Measurements from ENCODE around the gene GALNT18. TPM values are rescaled to one million over a fixed set of nuclear protein-coding genes. Genes with fewer than 3 reads are reported as not detected.

Gene GALNT18
- total RNA-seq, 1 experiment from 2014 or later, result 5.7 TPM

GRCh38 chr11:11436715-11437313, 185.0 kb downstream of the GALNT18 start:
- DNase-seq (ENCODE audit: low spot score), result no peak

GRCh38 chr11:11435635-11436034, 186.2 kb downstream of the GALNT18 start:
- DNase-seq (ENCODE audit: low spot score), result no peak

GRCh38 chr11:11433960-11434359, 187.8 kb downstream of the GALNT18 start:
- no peak for DNase-seq (ENCODE audit: low spot score)

- DNase-seq (ENCODE audit: low spot score), result no peak
Measured at GRCh38 chr11:11432621-11433319, 189.0 kb downstream of the GALNT18 start.

- DNase-seq (ENCODE audit: low spot score), result no peak
Measured at GRCh38 chr11:11430431-11430830, 191.4 kb downstream of the GALNT18 start.

- DNase-seq (ENCODE audit: low spot score), result no peak
Measured at GRCh38 chr11:11428714-11429113, 193.1 kb downstream of the GALNT18 start.

- no peak for DNase-seq (ENCODE audit: low spot score)
Measured at GRCh38 chr11:11427542-11427941, 194.3 kb downstream of the GALNT18 start.

- no peak for DNase-seq (ENCODE audit: low spot score)
Measured at GRCh38 chr11:11427140-11427539, 194.7 kb downstream of the GALNT18 start.

- DNase-seq (ENCODE audit: low spot score), result no peak
Measured at GRCh38 chr11:11426226-11426952, 195.4 kb downstream of the GALNT18 start.

- DNase-seq (ENCODE audit: low spot score), result no peak
Measured at GRCh38 chr11:11425806-11426205, 196.0 kb downstream of the GALNT18 start.

- no peak for DNase-seq (ENCODE audit: low spot score)
Measured at GRCh38 chr11:11424688-11425087, 197.1 kb downstream of the GALNT18 start.

GRCh38 chr11:11422411-11423128, 199.2 kb downstream of the GALNT18 start:
- no peak for DNase-seq (ENCODE audit: low spot score)

- no peak for DNase-seq (ENCODE audit: low spot score)
Measured at GRCh38 chr11:11421509-11421908, 200.3 kb downstream of the GALNT18 start.

GRCh38 chr11:11420899-11421285, 200.9 kb downstream of the GALNT18 start:
- no peak for DNase-seq (ENCODE audit: low spot score)

- DNase-seq (ENCODE audit: low spot score), result no peak
Measured at GRCh38 chr11:11420191-11420898, 201.5 kb downstream of the GALNT18 start.

- no peak for DNase-seq (ENCODE audit: low spot score)
Measured at GRCh38 chr11:11419747-11420146, 202.1 kb downstream of the GALNT18 start.

GRCh38 chr11:11416917-11417316, 204.9 kb downstream of the GALNT18 start:
- DNase-seq (ENCODE audit: low spot score), result peak; percentile 71

GRCh38 chr11:11416502-11416901, 205.3 kb downstream of the GALNT18 start:
- DNase-seq (ENCODE audit: low spot score), result peak; percentile 79

GRCh38 chr11:11415901-11416300, 205.9 kb downstream of the GALNT18 start:
- DNase-seq (ENCODE audit: low spot score), result no peak

- no peak for DNase-seq (ENCODE audit: low spot score)
Measured at GRCh38 chr11:11414996-11415395, 206.8 kb downstream of the GALNT18 start.

GRCh38 chr11:11413776-11414175, 208.0 kb downstream of the GALNT18 start:
- DNase-seq (ENCODE audit: low spot score), result no peak

Data from A172 (cell line).